HG03175 (cell line): ENCODE measurements around the gene MPHOSPH9.
"Not testable (repeated sequence)": the region's sequence is repeated elsewhere in the genome, so short reads cannot be mapped to it uniquely, and the experiment has no call there.

Experiments
- ATAC-seq: cut with Tn5 transposase; IDR thresholded peaks from one replicate; pipeline ENCODE4 v1.9.1; 2021; ENCODE audit warnings: mild to moderate bottlenecking, moderate library complexity; ENCODE audit not compliant: unreplicated experiment

MPHOSPH9 gene

DNA sequence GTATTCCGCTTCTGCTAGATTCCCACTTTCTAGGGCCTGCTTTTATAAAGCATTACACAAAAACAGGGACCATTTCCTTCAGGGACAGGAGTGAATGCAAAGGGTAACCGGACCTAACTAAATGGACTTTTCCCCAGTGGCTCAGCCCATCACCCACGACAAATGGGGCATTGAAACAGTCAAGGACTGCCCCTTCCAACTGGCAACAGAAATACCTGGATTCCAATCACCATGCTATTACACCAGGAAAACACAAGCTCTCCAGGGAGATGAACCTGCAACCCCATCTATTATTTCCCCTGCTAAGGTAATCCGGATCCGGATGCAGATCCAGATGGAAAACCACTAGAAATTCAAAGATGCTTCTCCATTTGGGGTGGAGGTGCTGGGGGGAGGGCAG lies 1.0 kb downstream of the MPHOSPH9 start:
- ATAC-seq = no peak

- ATAC-seq = no peak
These were observed 3.9 kb downstream of the MPHOSPH9 start for GRCh38 chr12:123229051-123229450.

GRCh38 chr12:123227581-123228258 lies 5.2 kb downstream of the MPHOSPH9 start:
- ATAC-seq = no peak

- ATAC-seq = no peak
These were observed 7.5 kb downstream of the MPHOSPH9 start for GRCh38 chr12:123225443-123225842.

DNA sequence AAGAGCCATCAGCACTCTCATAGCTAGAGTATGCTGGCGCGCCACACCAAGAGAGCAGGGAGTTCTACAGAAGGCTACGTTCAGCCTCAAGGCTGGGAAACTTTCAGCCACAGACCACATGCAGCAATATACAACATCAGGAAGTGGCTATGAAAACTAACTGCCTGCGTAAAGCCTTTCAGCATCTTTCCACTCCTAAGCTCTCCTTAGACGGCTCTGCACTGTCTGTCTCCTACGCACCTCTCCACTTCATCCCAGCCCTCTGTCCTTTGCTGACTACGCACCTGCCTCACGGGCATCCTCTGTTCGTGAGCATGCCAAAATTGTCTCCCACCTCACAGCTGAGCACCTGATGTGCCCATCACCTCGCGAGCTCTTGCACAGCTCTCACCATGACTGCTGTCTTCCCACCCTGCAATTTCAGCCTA lies 9.7 kb downstream of the MPHOSPH9 start:
- ATAC-seq = no peak

DNA sequence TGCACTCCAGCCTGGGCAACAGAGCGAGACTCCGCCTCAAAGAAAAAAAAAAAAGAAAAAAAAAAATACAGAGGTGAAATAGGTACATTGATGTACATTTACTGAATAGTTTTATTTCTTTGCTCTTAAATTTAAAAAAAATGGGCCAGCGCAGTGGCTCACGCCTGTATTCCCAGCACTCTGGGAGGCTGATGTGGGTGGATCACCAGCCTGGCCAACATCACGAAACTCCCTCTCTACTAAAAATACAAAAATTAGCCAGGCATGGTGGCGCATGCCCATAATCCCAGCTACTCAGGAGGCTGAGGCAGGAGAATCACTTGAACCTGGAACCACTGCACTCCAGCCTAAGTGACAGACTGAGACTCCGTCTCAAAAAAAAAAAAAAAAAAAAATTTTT lies 25.1 kb downstream of the MPHOSPH9 start:
- not testable (repeated sequence) for ATAC-seq

GRCh38 chr12:123206794-123207193 lies 26.1 kb downstream of the MPHOSPH9 start:
- not testable (repeated sequence) for ATAC-seq

GRCh38 chr12:123200414-123200813 lies 32.5 kb downstream of the MPHOSPH9 start:
- ATAC-seq = no peak

DNA sequence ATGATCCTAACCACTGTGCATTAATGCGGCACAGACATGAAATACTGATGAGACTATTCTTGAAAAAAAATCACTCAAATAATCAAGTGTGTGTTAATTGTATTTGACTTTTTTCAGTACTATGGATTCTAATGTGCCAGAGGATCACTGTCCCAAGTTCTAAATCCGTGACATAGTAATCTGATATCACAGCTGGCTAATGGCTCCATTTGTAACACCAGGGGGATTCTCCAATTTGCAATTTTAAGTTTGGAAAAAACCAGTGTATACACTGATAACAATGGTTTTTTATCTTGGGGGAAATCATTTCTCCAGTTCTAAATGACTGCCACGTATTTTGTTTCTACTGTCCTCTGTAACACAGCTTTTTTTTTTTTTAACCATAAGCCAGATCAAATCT lies 33.0 kb downstream of the MPHOSPH9 start:
- ATAC-seq = no peak

DNA sequence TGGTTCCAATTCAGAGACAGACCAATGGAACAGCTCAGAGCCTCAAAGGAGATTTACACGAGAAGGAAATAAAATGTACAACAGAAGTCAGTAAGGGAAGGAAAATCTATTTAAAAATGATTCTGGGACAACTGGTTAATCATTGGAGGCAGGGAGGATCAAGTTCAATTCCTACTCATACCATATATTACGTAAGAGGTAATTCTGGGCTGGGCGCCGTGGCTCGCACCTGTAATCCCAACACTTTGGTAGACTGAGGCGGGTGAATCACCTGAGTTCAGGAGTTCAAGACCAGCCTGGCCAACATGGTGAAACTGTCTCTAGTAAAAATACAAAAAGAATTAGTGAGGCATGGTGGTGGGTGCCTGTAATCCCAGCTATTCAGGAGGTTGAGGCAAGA lies 45.3 kb downstream of the MPHOSPH9 start:
- ATAC-seq = no peak

- no peak for ATAC-seq
These were observed 52.8 kb downstream of the MPHOSPH9 start for GRCh38 chr12:123180171-123180570.

GRCh38 chr12:123171967-123172366 lies 61.0 kb downstream of the MPHOSPH9 start:
- ATAC-seq = no peak

DNA sequence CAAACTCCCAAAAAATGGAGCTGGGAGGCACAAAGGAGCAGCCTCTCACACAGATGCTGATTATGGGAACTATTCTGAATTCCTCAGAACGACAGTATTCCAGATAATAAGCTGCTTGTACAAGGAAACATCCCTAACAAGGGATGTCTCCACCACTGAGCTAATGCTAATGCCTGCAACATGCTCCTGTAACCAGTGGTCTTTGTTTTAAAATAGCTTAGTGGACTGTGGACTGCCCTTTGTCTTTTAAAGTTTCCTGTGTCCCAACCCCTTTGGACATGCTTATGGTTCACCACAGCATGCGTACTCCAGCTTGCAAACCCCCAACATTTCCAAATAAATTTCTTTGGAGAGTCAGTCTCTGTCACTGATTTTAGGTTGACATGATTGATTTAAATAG lies 65.6 kb downstream of the MPHOSPH9 start:
- no peak for ATAC-seq

GRCh38 chr12:123165537-123165936 lies 67.4 kb downstream of the MPHOSPH9 start:
- no peak for ATAC-seq

DNA sequence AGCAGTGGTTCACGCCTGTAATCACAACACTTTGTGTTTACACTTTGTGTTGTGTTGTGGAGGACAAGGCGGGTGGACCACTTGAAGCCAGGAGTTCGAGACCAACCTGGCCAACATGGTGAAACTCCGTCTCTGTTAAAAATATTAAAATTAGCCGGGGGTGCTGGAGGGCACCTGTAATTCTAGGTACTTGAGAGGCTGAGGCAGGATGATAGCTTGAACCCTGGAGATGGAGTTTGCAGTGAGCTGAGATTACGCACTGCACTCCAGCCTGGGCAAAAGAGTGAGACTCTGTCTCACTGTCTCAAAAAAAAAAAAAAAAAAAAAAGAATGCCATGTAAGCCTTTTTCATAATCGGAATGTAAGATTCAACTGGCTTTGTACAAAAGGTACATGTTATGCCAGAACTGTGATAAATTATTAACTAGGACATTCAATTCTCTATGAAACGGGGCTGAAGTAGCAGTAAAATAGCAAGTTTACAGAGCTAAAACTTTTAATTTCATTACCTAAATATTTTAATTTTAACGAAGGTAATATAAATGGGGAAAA lies 68.2 kb downstream of the MPHOSPH9 start:
- ATAC-seq = no peak

GRCh38 chr12:123164222-123164621 lies 68.7 kb downstream of the MPHOSPH9 start:
- no peak for ATAC-seq

DNA sequence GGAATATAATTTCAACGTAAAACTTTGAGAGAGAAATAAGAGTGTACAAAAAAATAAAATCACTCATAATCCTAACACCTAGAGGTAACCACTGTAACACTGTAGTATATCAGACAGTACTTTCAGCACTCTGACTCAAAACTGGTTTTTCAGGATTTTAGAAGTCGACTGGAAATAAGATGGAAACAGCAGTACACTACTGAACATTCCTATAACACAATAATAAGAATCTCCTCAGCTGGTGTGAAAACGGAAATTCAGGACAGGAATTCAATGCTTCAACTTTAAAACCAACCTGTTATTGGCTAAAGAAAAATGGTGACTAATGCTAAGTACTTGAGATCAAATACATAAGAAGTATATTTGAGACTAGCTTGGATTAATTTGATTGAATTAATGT lies 69.7 kb downstream of the MPHOSPH9 start:
- no peak for ATAC-seq

- no peak for ATAC-seq
These were observed 72.0 kb downstream of the MPHOSPH9 start for GRCh38 chr12:123160801-123161487.

DNA sequence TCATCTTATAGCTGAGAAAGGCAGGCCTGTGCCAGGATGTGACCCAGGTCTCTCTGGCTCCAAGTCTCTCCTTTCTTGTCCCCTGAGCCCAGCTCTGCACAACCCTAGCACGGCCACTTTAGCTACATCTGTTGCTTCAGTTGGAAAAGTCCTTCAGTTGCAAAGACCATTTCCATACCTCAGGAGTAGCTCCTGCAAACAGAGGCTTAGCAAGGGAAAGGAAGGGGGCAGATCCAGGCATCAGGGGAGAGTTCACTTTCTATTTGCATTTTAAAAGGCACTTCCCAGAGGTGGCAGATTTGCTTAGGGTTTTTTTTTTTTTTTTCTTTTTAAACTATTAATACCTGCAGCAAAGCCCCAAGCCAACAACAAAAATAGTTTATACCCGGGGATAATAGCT lies 79.0 kb downstream of the MPHOSPH9 start:
- no peak for ATAC-seq

- no peak for ATAC-seq
These were observed 80.1 kb downstream of the MPHOSPH9 start for GRCh38 chr12:123152833-123153232.

GRCh38 chr12:123151457-123152454 lies 81.2 kb downstream of the MPHOSPH9 start:
- no peak for ATAC-seq
